GM03348 (cell line): Measurements from ENCODE around the gene MYO1D.
"Not testable (repeated sequence)": the region's sequence is repeated elsewhere in the genome, so short reads cannot be mapped to it uniquely, and the experiment has no call there.

ENCODE experiments used
- DNase-seq: peaks from one replicate; pipeline ENCODE4 v3.0.0; 2012; ENCODE audit warnings: low spot score

The MYO1D gene

GRCh38 chr17:32528825-32529224 is 348.1 kb downstream of the MYO1D start:
- no peak for DNase-seq

GRCh38 chr17:32527146-32527545 is 349.8 kb downstream of the MYO1D start:
- DNase-seq = no peak

- DNase-seq = peak; percentile 85
Observed at GRCh38 chr17:32525122-32525521, 351.8 kb downstream of the MYO1D start.

- not testable (repeated sequence) for DNase-seq
Observed at GRCh38 chr17:32524553-32524880, 352.4 kb downstream of the MYO1D start.

- DNase-seq = no peak
Observed at GRCh38 chr17:32523827-32524552, 352.9 kb downstream of the MYO1D start.

- no peak for DNase-seq
Observed at GRCh38 chr17:32523017-32523680, 353.8 kb downstream of the MYO1D start.

GRCh38 chr17:32520737-32521404 is 356.1 kb downstream of the MYO1D start:
- no peak for DNase-seq

GRCh38 chr17:32520104-32520701 is 356.7 kb downstream of the MYO1D start:
- peak; percentile 43 for DNase-seq

- DNase-seq = peak; percentile 88
Observed at GRCh38 chr17:32519228-32520103, 357.5 kb downstream of the MYO1D start.

- no peak for DNase-seq
Observed at GRCh38 chr17:32518646-32519227, 358.2 kb downstream of the MYO1D start.

- no peak for DNase-seq
Observed at GRCh38 chr17:32517982-32518381, 358.9 kb downstream of the MYO1D start.

- no peak for DNase-seq
Observed at GRCh38 chr17:32516940-32517701, 359.8 kb downstream of the MYO1D start.

GRCh38 chr17:32516450-32516849 is 360.5 kb downstream of the MYO1D start:
- no peak for DNase-seq

- no peak for DNase-seq
Observed at GRCh38 chr17:32515677-32516383, 361.1 kb downstream of the MYO1D start.

- DNase-seq = no peak
Observed at GRCh38 chr17:32514606-32515005, 362.3 kb downstream of the MYO1D start.

GRCh38 chr17:32513579-32513978 is 363.3 kb downstream of the MYO1D start:
- DNase-seq = no peak

- DNase-seq = no peak
Observed at GRCh38 chr17:32512328-32512727, 364.6 kb downstream of the MYO1D start.

- DNase-seq = no peak
Observed at GRCh38 chr17:32510466-32510865, 366.5 kb downstream of the MYO1D start.

GRCh38 chr17:32508926-32509325 is 368.0 kb downstream of the MYO1D start:
- DNase-seq = no peak
